Measurements from ENCODE around the gene DGKE.

Gene DGKE

GRCh38 chr17:56850591-56850990 is 16.6 kb downstream of the DGKE start:
- no peak for DNase-seq

- DNase-seq = no peak
Observed at GRCh38 chr17:56851008-56851407, 17.1 kb downstream of the DGKE start.

GRCh38 chr17:56861899-56862298 is 27.9 kb downstream of the DGKE start:
- no peak for DNase-seq

- DNase-seq = no peak
Observed at GRCh38 chr17:56863974-56864373, 30.0 kb downstream of the DGKE start.

- no peak for DNase-seq
Observed at GRCh38 chr17:56866076-56866475, 32.1 kb downstream of the DGKE start.

- peak; percentile 34 for DNase-seq
Observed at GRCh38 chr17:56866496-56866895, 32.5 kb downstream of the DGKE start.

- DNase-seq = no peak
Observed at GRCh38 chr17:56867948-56868376, 34.0 kb downstream of the DGKE start.

GRCh38 chr17:56868716-56869115 is 34.8 kb downstream of the DGKE start:
- DNase-seq = no peak

GRCh38 chr17:56870081-56870651 is 36.2 kb downstream of the DGKE start:
- no peak for DNase-seq

- no peak for DNase-seq
Observed at GRCh38 chr17:56876766-56877179, 42.8 kb downstream of the DGKE start.

GRCh38 chr17:56879280-56879679 is 45.3 kb downstream of the DGKE start:
- no peak for DNase-seq

- no peak for DNase-seq
Observed at GRCh38 chr17:56880133-56880532, 46.2 kb downstream of the DGKE start.

GRCh38 chr17:56880571-56880970 is 46.6 kb downstream of the DGKE start:
- DNase-seq = no peak

- no peak for DNase-seq
Observed at GRCh38 chr17:56881685-56882295, 47.8 kb downstream of the DGKE start.

GRCh38 chr17:56883616-56884015 is 49.7 kb downstream of the DGKE start:
- DNase-seq = no peak

- no peak for DNase-seq
Observed at GRCh38 chr17:56884483-56885311, 50.7 kb downstream of the DGKE start.

- no peak for DNase-seq
Observed at GRCh38 chr17:56885312-56885657, 51.3 kb downstream of the DGKE start.

GRCh38 chr17:56886288-56886731 is 52.4 kb downstream of the DGKE start:
- no peak for DNase-seq

GRCh38 chr17:56887105-56887504 is 53.2 kb downstream of the DGKE start:
- DNase-seq = no peak

GRCh38 chr17:56887552-56888467 is 53.9 kb downstream of the DGKE start:
- DNase-seq = no peak

GRCh38 chr17:56890390-56890789 is 56.4 kb downstream of the DGKE start:
- DNase-seq = no peak

GRCh38 chr17:56890906-56891674 is 57.1 kb downstream of the DGKE start:
- no peak for DNase-seq
